ENCODE measurements around the gene HLA-DOA.

HLA-DOA gene

DNA sequence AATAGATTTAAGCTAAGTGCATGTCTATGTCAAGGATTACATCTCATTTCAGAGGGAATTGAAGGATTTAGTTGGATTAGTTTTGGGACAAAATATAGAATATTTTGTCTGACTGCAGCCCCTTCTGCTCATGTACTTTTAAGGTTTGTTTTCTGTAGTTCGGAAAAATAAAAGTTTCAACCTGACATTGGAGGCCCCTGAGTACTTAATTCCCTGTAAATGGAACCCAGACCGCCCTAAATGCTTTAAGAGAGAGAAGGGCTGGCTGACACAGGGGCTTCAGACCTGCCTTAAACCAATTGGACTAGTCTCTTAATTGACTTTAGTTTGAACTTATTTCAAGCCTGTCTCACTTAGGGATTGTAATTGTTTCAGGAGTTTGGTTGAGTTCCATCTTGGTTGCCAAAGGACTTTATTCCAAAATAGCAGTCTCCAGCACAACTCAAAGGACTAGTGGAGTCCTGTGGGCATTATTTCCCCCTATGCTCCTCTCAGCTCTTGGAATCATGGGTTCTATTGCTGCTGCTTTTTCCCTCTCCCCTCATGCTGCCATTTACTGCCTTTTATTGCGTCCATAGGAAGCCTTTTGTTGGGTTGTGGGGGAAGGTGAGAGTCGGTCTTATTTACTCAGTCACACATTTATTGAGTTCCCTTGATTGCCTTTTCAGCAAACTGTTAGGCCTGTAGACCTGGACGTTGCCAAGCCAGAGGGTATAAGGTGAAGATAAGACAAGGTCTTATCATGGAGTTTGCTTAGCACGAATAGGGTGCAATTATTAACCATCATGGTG is 26.5 kb downstream of the HLA-DOA start:
- TF ChIP-seq CTCF (IDR thresholded peaks at IDR 0.05), result no peak

- TF ChIP-seq CTCF (IDR thresholded peaks at IDR 0.05), result no peak
These were observed 27.2 kb downstream of the HLA-DOA start for GRCh38 chr6:32982084-32982701.

- no peak for TF ChIP-seq CTCF (IDR thresholded peaks at IDR 0.05)
These were observed 28.8 kb downstream of the HLA-DOA start for GRCh38 chr6:32980488-32981038.

- no peak for TF ChIP-seq CTCF (IDR thresholded peaks at IDR 0.05)
These were observed 29.5 kb downstream of the HLA-DOA start for GRCh38 chr6:32979720-32980487.

GRCh38 chr6:32977953-32978324 is 31.5 kb downstream of the HLA-DOA start:
- no peak for TF ChIP-seq CTCF (IDR thresholded peaks at IDR 0.05)

- TF ChIP-seq CTCF (IDR thresholded peaks at IDR 0.05), result no peak
These were observed 32.0 kb downstream of the HLA-DOA start for GRCh38 chr6:32977272-32977952.
